ENCODE data around the gene MEGF11.

GRCh38 chr15:65948383-65948782, 305.2 kb downstream of the MEGF11 start:
- TF ChIP-seq ZNF292 (tag by site-specific recombination; IDR thresholded peaks at IDR 0.05; ENCODE audit: borderline replicate concordance, low read depth) (no peak), ZNF629 (tag by site-specific recombination; IDR thresholded peaks at IDR 0.05) (no peak), ZNF660 (tag by site-specific recombination; IDR thresholded peaks at IDR 0.05) (no peak), ZNF514 (tag by site-specific recombination; IDR thresholded peaks at IDR 0.05) (no peak), TCF7L2 (IDR thresholded peaks at IDR 0.05; ENCODE audit: borderline replicate concordance, low read depth, low read length) (no peak), ZSCAN30 (tag by site-specific recombination; IDR thresholded peaks at IDR 0.05) (no peak), BCL11B (tag by site-specific recombination; IDR thresholded peaks at IDR 0.05; ENCODE audit: low read depth) (no peak)
- TF ChIP-seq, protein P1, sequence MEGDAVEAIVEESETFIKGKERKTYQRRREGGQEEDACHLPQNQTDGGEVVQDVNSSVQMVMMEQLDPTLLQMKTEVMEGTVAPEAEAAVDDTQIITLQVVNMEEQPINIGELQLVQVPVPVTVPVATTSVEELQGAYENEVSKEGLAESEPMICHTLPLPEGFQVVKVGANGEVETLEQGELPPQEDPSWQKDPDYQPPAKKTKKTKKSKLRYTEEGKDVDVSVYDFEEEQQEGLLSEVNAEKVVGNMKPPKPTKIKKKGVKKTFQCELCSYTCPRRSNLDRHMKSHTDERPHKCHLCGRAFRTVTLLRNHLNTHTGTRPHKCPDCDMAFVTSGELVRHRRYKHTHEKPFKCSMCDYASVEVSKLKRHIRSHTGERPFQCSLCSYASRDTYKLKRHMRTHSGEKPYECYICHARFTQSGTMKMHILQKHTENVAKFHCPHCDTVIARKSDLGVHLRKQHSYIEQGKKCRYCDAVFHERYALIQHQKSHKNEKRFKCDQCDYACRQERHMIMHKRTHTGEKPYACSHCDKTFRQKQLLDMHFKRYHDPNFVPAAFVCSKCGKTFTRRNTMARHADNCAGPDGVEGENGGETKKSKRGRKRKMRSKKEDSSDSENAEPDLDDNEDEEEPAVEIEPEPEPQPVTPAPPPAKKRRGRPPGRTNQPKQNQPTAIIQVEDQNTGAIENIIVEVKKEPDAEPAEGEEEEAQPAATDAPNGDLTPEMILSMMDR (tag by site-specific recombination; IDR thresholded peaks at IDR 0.05): no peak
